ENCODE measurements around the gene BRCC3. TPM values are rescaled to one million over a fixed set of nuclear protein-coding genes. Genes with fewer than 3 reads are reported as not detected.
"Not testable (repeated sequence)": the region's sequence is repeated elsewhere in the genome, so short reads cannot be mapped to it uniquely, and the experiment has no call there.

BRCC3 gene
- total RNA-seq, 1 donor from 2014 or later = 10.8 TPM

DNA sequence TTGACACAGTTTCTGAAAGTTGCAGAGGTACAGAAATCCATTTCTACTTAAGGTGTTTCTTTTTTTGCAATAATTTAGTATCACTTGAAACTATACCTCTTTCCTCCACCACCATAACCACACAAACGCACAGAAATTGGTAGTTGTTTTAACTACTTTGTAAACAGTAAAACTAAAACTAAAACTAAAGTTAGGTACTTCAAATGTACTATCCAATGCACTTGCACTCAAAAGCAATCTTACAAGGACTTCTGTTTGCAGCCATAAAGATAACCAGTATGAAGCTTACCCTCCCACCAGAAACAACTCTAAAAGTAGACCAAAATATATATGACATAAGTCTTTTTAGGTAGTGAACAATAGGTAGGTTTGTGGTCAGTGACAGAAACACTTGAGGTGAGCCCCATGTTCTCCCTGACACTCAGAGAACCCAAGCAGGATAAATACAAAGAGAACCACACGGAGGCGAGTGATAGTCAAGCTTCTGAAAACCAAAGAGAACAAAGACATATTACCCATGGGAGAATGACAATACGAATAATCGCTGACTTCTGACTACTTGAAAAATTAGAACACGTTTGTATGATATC lies 72.7 kb downstream of the BRCC3 start:
- no peak overlapping the region for H3K4me3 ChIP-seq (ENCODE audit: low read depth, low read length)
- no peak for DNase-seq (ENCODE audit: low read depth)
- TF ChIP-seq, protein P1, sequence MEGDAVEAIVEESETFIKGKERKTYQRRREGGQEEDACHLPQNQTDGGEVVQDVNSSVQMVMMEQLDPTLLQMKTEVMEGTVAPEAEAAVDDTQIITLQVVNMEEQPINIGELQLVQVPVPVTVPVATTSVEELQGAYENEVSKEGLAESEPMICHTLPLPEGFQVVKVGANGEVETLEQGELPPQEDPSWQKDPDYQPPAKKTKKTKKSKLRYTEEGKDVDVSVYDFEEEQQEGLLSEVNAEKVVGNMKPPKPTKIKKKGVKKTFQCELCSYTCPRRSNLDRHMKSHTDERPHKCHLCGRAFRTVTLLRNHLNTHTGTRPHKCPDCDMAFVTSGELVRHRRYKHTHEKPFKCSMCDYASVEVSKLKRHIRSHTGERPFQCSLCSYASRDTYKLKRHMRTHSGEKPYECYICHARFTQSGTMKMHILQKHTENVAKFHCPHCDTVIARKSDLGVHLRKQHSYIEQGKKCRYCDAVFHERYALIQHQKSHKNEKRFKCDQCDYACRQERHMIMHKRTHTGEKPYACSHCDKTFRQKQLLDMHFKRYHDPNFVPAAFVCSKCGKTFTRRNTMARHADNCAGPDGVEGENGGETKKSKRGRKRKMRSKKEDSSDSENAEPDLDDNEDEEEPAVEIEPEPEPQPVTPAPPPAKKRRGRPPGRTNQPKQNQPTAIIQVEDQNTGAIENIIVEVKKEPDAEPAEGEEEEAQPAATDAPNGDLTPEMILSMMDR (IDR thresholded peaks at IDR 0.05; ENCODE audit: insufficient read depth, low read length, poor library complexity, severe bottlenecking) = no peak
- H3K27me3 ChIP-seq (ENCODE audit: control insufficient read depth, insufficient read depth, low read length) = no peaks in the 10 kb centered on the region
- H3K36me3 ChIP-seq (ENCODE audit: control insufficient read depth, insufficient read depth, low read length) = no peaks in the 10 kb centered on the region

DNA sequence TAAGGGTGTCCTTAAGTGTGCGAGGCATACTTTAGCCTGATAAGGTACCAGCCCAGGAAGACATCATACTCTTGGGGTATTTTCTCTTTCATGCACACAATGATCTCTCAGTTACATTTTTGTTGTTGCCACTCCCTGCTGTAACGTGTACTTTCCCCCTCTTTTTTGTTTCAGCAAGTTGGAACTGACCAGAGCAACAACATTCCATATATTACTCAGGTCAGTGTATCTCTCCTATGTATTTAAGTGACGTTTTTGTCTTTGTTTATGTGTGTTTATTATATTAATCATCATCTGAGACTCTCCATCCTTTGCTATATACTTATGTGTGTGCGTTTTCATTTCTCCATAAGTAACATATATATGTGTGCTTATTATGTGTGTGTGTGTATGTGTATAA lies 73.6 kb downstream of the BRCC3 start:
- TF ChIP-seq, protein P1 (IDR thresholded peaks at IDR 0.05; ENCODE audit: insufficient read depth, low read length, poor library complexity, severe bottlenecking) = no peak
- DNase-seq (ENCODE audit: low read depth) = no peak
- H3K4me3 ChIP-seq (ENCODE audit: low read depth, low read length) = no peak overlapping the region
- no peaks in the 10 kb centered on the region for H3K36me3 ChIP-seq (ENCODE audit: control insufficient read depth, insufficient read depth, low read length)
- H3K27me3 ChIP-seq (ENCODE audit: control insufficient read depth, insufficient read depth, low read length) = no peaks in the 10 kb centered on the region

DNA sequence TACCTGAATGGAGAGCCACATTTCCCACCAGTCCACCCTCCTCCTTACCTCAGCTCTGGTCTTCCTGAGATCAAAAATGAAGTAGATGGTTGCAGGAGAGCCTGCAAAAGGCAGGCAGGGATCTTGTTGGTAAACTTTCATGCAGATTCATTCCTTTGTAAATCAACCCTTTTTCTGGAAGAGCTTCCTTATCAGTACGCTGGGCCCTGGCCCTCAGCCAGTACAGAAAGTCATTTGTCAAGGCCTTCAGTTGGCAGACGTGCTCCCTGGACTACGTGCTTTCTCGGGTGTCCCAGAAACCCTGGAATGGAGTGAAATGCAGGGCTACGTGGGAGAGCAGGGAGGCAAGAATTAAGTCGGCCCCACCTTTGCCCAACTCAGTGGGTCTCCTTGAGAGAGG lies 76.3 kb downstream of the BRCC3 start:
- not testable (repeated sequence) for H3K27me3 ChIP-seq (ENCODE audit: control insufficient read depth, insufficient read depth, low read length); H3K4me3 ChIP-seq (ENCODE audit: low read depth, low read length); DNase-seq (ENCODE audit: low read depth)

DNA sequence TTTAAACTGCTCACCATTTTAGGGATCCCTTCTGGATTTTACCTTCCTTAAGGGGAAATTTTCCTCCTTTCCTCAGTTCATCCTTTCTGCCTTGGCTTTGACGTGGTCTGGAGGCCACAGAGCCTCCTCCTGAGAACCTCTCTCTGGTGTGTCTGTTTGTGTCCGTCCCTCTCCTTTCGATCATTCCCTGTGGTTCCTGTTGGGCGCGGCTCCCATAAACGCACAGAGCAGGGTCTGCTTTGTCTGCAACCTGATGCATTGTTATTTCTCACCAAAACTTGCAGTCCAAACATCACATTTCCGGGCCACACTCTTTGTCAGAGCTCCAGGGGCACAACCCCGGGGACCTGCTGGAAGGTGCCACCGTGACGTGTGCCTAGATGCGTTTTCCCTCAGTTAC lies 76.9 kb downstream of the BRCC3 start:
- not testable (repeated sequence) for DNase-seq (ENCODE audit: low read depth); H3K36me3 ChIP-seq (ENCODE audit: control insufficient read depth, insufficient read depth, low read length); H3K4me3 ChIP-seq (ENCODE audit: low read depth, low read length); H3K27me3 ChIP-seq (ENCODE audit: control insufficient read depth, insufficient read depth, low read length)

More for the DNA sequence above, 76.3 kb downstream of the BRCC3 start:
- H3K36me3 ChIP-seq (ENCODE audit: control insufficient read depth, insufficient read depth, low read length) = not testable (repeated sequence)

DNA sequence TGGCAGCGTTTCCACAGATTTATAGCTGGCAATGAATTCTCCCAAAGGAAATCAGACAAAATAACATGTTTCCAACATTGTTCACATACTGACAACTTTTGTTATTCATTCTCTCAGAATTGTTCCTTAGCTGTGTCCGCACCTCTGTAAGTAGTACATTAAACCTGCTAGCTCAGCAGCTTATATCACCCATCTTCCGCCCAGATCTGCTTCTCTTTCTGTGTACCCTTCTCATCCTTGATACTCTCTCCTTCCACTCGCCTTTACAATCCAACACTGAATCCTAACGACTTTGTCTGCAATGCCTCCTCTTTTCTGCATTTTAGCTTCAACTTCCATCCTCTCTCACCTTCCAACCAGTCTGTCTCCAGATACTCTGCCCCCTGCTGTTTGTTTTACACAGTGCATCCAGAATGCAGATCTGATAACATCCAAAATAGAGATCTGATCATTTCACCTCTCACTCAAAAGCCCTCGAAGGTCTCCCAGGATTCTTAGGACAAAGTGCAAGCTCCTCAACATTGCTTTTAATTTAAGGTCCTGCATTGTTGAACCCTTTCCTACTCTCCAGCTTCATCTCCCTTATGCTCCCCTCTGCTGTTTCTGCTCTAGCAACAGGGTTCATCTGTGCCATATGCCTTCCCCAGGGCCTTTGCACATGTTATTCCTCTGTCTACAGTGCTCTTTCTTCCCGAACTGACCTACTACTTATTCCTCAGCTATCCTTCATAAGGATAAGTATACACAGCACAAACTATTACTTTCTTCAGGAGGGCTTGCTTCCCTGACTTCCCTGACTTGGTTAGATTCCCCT lies 77.6 kb downstream of the BRCC3 start:
- Histone ChIP-seq H3K36me3 (ENCODE audit: control insufficient read depth, insufficient read depth, low read length) (no peaks in the 10 kb centered on the region), H3K4me3 (ENCODE audit: low read depth, low read length) (no peak overlapping the region), H3K27me3 (ENCODE audit: control insufficient read depth, insufficient read depth, low read length) (no peaks in the 10 kb centered on the region)
- TF ChIP-seq, protein P1 (IDR thresholded peaks at IDR 0.05; ENCODE audit: insufficient read depth, low read length, poor library complexity, severe bottlenecking) = peak; percentile 43
- no peak for DNase-seq (ENCODE audit: low read depth)

DNA sequence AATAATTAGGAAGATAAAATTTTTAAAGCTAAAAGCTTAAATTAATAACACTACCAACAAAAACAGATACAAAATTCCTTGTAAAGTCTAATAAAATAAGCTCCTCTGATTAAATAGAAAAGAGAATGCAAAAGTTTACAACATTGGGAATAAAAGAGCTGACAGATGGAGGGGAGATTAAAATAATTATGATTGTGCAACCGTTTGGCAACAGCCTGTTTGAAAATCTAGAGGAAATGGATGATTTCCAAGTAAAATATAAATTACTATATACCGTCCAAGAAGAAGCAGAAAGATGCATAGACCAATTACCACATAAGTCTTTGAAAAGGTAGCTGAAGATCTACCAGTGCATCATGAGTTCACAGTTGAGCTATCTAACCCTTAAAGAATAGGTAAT lies 98.6 kb downstream of the BRCC3 start:
- no peak for DNase-seq (ENCODE audit: low read depth)
- H3K36me3 ChIP-seq (ENCODE audit: control insufficient read depth, insufficient read depth, low read length) = no peaks in the 10 kb centered on the region
- TF ChIP-seq, protein P1 (IDR thresholded peaks at IDR 0.05; ENCODE audit: insufficient read depth, low read length, poor library complexity, severe bottlenecking) = no peak
- no peak overlapping the region for H3K4me3 ChIP-seq (ENCODE audit: low read depth, low read length)
- H3K27me3 ChIP-seq (ENCODE audit: control insufficient read depth, insufficient read depth, low read length) = no peaks in the 10 kb centered on the region

Other genes with a start within 250 kb of the BRCC3 start
- not detected in 2 replicates for gene SMIM9, start 236.8 kb upstream of the BRCC3 start, total RNA-seq
- 14.9 and 19.0 TPM in 2 replicates for gene F8A1, start 185.2 kb upstream of the BRCC3 start, total RNA-seq
- gene F8, start 48.8 kb upstream of the BRCC3 start, total RNA-seq = 3.1 and 3.3 TPM in 2 replicates
- gene FUNDC2, start 44.7 kb upstream of the BRCC3 start, total RNA-seq = 29.9 and 43.7 TPM in 2 replicates
- gene CMC4, start 372 bp upstream of the BRCC3 start, total RNA-seq = 10.5 and 12.2 TPM in 2 replicates
- 0.27 and 1.1 TPM in 2 replicates for gene MTCP1, start 372 bp upstream of the BRCC3 start, total RNA-seq
- 42.1 and 56.2 TPM in 2 replicates for gene VBP1, start 145.0 kb downstream of the BRCC3 start, total RNA-seq
- gene RAB39B, start 193.0 kb downstream of the BRCC3 start, total RNA-seq = 5.4 and 6.6 TPM in 2 replicates

Data from kidney epithelial cell (primary cell).